DMS53 treated with DMSO at 0.1 percent for 48 hours (cell line): ENCODE measurements around the gene GARNL3.

Source experiments
- DNase-seq: peaks from one replicate; lab custom pipeline; 2025; ENCODE audit not compliant: unreplicated experiment; lab: John Stamatoyannopoulos, UW

The GARNL3 gene

DNA sequence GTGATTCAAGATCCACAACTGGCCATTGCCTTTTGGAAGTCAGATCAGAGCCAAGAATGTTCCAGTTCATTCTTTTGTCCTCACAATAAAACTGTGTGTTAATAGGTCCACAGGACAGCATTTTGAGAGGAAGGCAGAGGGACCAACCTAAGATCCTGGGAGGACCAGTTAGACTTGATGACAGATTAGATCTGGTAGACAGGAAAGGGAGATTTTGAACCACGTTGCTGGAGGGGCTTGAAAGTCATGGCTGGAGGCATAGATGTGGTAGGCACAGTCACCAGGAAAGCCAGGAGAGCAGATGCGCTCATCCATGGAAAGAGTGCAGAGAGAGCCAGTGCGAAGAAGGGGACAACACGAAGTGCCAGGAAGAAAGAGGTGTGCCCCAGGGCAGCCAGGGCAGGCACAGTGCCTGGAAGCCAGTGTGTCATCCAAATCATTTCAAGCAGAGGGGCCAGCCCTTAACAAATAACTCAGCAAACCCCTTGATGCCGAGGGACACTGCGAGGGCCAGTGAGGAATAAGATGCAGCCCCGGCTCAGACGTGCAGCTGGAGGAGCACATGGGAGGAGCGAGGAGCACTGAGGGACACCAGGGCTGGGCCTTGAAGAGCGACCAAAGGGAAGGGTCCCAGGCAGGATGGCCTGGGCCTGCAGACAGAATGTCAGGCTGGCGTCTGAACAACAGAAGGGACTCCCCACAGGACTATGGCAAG, 119.6 kb downstream of the GARNL3 start:
- no peak for DNase-seq

DNA sequence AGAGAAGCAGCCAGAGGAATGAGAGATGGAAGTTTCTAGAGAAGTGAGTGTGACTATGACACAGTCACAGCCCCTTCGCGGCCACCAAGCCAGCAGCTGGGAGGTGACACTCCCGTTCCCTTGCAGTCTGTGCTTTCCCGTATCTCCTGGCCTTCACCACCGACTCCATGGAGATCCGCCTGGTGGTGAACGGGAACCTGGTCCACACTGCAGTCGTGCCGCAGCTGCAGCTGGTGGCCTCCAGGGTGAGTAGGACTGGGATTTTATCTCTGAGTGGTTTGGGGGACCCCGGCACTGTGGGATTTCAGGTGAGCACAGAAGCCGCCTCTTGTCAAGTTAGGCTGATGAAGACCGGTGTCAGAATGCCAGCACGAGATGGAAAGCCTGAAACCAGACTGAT, 120.3 kb downstream of the GARNL3 start:
- DNase-seq, result no peak

DNA sequence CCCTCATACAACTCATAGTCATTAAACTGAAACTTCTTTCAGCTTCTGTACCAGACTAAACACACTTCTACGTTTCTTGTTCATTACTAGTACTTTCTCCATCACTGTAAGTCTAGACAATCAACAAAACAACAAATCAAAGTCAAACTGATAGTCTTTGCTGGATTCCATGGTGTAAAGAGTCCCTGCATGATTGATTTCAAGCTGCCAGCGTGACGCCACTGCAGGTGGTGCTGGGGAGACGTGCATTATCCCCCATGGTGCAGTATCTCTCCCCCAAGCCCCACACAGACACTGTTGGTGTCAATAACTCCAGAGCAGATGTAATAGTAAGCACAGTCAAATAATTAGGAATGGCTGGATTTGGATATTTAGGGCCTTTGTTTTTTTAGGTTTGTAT, 121.7 kb downstream of the GARNL3 start:
- no peak for DNase-seq

DNA sequence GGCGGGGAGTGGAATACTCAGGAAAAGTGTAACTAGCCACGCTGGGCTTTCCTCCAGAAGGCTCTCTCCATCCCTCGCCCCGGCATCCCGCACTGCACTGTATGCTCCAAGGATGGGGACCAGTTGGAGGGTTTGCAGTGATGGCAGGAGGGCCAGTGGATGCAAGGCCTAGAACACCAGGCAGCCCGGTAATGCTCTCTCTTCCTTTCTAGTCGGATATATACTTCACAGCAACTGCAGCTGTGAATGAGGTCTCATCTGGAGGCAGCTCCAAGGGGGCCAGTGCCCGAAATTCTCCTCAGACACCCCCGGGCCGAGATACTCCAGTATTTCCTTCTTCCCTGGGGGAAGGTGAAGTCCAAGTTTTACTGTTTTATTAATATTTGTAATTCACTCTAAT, 122.4 kb downstream of the GARNL3 start:
- no peak for DNase-seq

DNA sequence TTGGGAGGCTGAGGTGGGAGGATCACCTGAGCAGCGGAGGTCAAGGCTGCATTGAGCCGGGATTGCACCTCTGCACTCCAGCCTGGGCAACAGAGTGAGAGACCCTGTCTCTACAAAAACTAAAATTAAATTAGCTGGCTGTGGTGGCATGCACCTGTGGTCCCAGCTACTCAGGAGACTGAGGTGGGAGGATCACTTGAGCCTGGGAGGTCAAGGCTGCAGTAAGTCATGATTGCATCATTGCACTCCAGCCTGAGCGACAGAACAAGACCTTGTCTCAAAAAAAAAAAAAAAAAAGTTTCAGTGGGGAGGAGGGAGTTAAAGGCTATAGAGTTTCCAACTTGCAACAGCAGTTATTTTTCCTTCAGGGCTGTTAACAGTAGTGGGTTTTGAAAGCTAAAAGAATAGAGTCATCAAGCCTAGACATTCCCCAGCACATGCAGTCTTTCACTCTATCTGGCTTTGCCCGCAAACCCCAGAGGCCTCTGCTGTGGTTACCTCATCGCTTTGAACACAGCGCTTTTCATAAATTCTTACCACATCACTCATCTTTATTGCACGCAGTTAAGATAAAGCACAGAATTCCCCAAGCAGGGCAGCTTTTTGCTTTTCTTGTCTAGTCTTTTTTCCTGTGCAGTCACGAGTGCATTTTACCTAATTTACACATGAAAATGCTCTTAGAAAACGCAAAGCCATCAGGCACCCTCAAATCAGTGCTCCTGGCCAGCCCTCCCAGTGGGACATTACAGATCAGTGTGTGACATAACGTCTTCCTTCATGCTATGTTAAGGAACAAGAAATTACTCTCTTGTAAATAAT, 123.7 kb downstream of the GARNL3 start:
- DNase-seq, result no peak

DNA sequence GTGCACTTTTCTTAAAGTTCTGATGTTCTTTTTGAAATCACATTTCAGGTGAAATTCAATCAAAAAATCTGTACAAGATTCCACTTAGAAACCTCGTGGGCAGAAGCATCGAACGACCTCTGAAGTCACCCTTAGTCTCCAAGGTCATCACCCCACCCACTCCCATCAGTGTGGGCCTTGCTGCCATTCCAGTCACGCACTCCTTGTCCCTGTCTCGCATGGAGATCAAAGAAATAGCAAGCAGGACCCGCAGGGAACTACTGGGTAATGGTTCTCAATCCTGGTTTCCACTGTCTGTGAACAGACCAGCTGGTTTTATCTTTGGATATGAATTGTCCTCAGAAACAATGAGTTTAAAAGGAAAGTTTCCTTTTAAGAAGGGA, 124.3 kb downstream of the GARNL3 start:
- no peak for DNase-seq

DNA sequence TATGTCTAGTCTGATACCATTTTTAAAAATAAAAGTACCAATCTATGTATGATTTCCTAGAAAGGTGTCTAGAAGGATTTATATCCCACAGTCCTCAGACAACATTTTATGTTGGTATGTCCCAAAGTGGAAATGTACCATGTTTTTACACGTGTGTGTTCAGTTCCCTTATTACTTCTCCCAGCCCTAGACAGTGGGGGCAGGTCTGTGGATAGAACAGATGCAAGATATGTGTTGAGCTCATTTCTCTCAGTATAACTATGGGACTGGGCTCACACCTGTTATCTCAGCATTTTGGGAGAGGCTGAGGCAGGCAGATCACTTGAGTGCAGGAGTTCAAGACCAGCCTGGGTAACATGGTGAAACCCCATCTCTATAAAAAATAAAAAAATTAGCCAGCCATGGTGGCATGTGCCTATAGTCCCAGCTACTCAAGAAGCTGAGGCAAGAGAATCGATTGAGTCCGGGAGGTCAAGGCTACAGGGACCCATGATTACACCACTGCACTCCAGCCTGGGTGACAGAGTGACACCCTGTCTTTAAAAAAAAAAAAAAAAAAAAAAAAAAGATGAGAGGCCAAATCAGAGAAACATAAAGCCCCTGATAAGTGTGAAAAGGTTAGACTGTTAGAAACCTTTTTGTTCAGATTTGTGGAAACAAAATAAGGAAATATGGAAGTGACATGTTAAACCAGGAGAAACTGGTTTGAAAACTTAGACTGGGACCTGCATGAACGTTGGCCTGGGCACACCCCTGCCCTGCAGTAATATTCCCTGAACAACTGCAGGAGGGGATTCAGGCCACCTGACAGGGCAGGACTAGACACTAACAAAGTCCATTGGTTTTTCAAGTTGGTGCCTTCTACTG, 125.0 kb downstream of the GARNL3 start:
- DNase-seq, result no peak

DNA sequence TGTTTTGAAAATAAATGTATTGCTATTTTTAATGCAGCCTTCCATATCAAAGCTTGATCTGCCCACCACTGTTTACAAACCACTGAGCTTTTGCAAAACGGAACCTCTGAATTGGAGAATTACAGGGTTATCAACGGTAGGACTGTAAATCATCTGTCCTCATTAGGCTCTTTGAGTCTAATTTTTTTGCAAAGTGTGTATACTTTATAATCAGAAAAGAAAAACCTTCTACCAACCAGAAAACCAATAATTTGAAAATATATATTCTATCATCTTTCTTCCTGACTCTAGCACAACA, 125.6 kb downstream of the GARNL3 start:
- no peak for DNase-seq

DNA sequence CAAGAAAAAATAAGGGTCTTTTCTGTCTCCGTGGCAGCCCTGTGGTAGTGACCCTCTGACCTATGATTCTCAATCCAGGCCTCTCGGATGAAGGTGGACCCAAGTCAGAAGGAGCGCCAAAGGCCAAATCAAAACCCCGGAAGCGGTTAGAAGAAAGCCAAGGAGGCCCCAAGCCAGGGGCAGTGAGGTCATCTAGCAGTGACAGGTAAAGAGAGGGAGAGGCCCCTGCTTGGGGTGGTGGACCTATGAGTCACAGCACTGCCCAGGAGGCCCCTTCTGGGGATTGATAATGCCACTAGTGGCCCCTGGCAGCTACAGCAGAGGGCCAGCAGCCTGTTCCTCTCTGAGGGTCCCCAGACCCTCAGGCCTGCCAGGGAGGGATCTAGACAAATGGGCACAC, 126.0 kb downstream of the GARNL3 start:
- no peak for DNase-seq

DNA sequence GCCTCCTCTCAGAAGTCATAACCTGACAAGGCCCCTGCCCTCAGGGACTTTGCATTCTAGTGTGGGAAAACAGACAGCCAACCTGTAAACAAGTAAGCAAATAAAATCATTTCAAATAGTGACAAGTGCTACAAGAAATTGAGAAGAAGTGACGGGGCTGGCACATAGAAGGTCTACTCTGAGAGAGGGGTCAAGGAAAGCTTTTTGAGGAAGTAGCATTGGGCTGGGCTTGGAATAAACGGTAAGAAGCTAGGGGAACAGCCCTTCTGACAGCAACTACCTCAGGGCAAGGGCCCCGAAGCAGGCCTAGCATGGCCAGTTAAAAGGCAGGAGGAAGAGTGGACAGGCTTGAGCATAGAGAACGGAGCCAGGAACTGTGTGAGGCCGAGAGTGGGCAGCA, 127.6 kb downstream of the GARNL3 start:
- no peak for DNase-seq

DNA sequence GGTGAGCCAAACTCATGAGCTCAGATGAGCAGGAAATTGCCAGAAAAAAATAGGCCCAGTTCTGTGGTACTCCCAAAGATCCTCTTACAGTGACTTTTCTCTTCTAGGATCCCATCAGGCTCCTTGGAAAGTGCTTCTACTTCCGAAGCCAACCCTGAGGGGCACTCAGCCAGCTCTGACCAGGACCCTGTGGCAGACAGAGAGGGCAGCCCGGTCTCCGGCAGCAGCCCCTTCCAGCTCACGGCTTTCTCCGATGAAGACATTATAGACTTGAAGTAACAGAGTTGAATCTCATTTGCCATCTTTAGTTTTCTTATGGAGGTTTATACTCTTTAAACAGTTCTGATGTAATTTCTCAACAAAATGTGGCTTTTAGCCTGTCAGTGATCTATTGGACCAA, 128.4 kb downstream of the GARNL3 start:
- DNase-seq, result no peak

DNA sequence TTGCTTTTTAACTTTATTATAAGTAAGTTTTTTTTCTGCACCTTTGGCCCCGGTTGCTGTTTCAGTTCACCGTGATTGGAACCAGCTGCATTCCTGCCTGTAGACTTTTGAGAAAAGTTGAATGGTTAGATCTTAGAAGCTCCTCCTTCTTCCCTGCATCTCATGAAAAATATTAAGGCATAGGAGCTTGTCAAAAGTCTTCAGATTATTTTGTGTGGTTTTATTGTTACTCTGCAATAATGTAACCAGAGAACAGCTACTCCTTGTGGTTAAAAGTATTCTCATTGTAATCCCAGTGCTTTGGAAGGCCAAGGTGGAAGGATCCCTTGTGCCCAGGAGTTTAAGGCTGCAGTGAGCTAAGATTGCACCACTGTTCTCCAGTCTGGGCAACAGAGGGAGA, 129.1 kb downstream of the GARNL3 start:
- no peak for DNase-seq

DNA sequence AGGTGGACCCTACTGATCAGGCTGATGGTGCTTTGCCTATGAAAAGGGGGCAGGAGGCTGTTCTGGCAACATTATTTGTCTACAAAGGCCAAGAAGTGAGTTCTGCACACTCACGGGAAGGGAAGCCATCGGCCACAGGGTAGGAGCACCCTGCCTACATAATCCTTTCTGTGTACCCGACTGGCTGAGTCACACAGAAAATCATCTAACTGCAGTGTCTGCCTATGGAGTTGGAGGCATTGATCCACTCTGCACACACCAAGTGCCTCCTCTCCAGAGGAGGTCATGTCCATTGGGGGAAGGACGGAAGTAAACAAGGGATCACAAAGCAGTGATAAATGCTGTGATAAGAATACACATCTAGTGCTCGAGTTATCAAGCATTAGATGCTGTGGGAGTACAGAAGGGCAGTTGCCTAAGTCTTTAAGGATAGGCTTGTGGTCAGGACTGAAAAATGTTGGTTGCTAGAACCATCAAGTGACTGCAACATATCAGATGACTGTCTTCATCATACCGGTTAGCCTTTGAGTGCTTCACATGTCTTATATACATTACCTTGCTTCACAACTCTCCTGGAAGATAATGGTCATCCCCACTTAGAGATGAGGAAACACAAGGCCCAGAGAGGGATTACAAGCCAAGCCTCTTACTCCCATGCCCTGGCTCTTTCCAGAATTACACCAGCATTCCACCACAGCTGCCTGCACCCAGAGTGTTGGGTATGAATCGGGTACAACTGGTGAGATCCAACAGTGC, 131.1 kb downstream of the GARNL3 start:
- DNase-seq, result no peak

DNA sequence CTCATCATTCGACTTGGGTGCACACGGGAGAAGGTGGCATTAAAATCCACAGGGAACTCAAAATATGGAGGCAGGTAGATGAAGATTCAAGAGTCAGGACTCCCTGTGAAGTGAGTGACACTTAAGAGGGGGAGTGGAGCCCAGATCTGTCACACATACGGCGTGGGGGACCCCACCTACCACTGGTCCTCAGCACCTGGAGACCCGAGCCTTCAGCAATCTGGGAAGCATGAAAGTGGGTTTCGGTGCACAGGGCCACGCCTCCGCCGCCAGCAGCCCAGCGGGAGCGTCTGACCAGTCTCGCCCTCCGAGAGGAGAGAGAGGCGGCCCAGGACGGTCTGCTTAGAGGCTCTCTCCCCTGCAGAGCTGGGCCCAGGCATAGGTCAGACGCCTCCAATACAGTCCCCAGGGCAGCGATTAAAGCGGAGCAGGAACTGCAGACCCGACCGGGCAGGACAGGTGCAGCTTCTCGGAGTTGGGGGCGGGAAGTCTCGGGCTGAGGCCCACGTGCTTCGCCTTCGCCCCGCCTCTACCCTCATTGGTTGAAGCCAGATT, 131.8 kb downstream of the GARNL3 start:
- no peak for DNase-seq

DNA sequence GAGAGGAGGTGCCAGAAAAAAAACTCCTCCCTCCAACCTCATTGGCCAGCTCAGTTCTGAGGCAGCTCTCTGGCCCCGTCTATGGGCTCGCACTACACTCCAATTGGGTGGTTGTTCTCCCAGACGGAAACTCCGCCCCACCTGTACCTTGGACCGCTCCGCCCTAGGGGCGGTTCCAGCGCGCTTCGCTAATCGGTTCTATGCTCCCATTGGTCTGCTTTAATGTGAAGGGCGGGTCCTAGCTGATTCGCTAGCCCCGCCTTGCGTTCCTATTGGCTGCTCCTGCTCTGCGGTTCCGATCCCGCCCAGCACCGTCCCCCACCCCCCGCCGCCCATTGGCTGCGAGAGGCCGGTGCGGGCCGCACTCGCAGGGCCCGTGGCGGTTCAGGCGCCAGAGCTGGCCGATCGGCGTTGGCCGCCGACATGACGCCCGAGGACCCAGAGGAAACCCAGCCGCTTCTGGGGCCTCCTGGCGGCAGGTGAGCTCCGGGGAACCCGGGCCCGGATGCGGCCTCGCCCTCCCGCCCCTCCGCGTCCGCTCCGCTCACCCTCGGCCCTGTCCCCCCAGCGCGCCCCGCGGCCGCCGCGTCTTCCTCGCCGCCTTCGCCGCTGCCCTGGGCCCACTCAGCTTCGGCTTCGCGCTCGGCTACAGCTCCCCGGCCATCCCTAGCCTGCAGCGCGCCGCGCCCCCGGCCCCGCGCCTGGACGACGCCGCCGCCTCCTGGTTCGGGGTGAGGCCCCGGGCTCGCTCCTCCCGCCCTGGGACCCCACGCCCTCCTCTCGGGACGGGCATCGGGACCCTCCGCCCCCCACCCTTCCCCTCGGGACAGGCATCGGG, 132.5 kb downstream of the GARNL3 start, which contains the start of gene SLC2A8:
TSS of gene SLC2A8 (plus strand) at position 362 of the 838 bp plus-strand sequence. CDS start at position 424, 62 bp downstream.
- peak; percentile 98 for DNase-seq

DNA sequence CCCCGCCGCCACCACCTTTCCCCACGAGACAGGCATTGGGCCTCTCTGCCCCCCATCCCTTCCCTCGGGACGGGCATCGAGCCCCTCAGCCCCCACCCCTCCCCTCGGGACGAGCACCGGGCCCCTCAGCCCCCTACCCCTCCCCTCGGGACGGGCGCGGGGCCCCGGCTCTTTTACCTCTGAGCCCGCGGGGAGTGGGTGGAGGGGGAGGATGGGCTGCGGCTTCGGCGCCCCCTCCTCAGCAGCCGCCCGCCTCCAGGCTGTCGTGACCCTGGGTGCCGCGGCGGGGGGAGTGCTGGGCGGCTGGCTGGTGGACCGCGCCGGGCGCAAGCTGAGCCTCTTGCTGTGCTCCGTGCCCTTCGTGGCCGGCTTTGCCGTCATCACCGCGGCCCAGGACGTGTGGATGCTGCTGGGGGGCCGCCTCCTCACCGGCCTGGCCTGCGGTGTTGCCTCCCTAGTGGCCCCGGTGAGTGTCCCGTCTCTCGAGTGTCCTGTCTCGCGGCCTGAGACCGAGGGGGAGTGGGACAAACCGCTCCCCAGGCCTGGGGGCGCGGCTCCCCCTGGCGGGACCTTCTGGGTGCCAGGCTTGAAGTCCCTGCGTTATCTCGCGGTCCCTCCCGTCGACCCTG, 133.2 kb downstream of the GARNL3 start:
- DNase-seq, result no peak

DNA sequence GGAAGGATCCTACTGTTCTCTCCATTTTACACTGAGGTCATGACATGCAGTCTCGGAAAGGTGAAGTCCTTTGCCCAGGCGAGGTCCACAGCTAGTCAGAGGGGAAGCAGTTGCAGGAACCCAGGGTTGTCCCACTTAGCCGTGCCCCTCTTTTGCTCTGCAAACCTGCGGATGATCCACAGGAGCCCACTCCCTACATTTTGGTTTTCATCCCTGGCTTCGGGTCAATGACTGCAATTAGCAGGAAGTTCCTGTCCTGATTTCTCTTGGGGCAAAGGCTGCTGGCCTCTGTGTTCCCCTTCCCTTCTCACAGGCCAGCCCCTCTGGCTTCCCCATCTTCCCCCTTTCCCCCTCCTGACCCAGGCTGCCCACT, 133.7 kb downstream of the GARNL3 start:
- DNase-seq, result no peak

DNA sequence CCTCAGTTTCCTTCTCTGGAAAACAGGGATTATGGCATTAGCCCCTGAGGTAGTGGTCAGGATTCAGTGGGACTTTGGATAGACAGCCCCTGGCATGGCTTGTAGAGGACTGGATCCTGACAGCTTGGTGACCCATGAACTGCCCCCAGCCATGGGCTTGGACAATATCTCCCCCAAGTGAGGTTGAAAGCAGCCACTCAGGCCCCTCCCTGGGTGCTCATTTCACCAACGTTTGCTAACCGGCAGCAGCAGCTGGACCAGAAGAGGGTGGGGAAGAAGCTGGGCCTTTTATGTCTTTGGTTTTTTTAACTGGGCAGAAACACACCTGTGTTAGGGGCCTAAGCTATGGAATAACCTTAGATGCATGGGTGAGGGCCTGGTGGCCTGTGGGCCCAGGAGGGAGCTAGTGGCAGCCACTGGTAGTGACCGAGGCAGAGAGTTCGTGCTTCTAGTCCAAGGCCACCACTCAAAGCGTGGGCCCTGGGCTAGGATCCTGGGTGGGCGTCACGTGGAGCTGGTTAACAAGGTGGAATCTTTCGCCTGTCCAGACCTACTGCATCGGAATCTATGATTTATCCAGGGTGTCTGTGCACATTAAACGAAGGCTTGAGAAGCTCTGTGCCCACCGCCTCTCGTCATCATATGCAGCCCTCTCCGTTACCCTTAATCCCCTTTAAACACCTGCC, 134.3 kb downstream of the GARNL3 start:
- no peak for DNase-seq

DNA sequence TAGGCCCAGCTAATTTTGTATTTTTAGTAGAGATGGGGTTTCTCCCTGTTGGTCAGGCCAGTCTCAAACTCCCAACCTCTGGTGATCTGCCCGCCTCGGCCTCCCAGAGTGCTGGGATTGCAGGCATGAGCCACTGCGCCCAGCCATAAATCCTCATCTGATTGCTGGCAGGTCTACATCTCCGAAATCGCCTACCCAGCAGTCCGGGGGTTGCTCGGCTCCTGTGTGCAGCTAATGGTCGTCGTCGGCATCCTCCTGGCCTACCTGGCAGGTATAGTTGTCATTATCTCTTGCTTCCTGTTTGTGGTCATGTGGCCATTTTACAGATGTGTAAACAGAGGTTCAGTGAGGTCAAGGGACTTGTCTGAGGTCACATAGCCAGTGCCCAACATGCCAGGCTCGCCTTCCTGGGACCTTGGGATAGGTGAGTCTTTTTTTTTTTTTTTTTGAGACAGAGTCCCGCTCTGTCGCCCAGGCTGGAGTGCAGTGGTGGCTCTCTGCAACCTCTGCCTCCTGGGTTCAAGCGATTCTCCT, 135.2 kb downstream of the GARNL3 start:
- no peak for DNase-seq
